CD4-positive, alpha-beta memory T cell (primary cell): ENCODE data around the gene TCEANC. TPM values are rescaled to one million over a fixed set of nuclear protein-coding genes. Genes with fewer than 3 reads are reported as not detected.
A peak's percentile ranks its signal among the peaks of the same experiment; 100 is the strongest.
"Not testable (repeated sequence)": the region's sequence is repeated elsewhere in the genome, so short reads cannot be mapped to it uniquely, and the experiment has no call there.

Source experiments
- CTCF ChIA-PET: fragments of 350-600 bp; sonication (Branson Sonifier 250); formaldehyde crosslinking; loops from one replicate; lab custom pipeline; 2021; ENCODE audit warnings: inconsistent platforms; ENCODE audit not compliant: partially characterized antibody; lab: Charles Lee
- POLR2A ChIA-PET: fragments of 350-600 bp; sonication (Branson Sonifier 250); formaldehyde crosslinking; loops from one replicate; lab custom pipeline; 2021; ENCODE audit not compliant: partially characterized antibody; lab: Charles Lee
- DNase-seq, 5 donors: peaks; one replicate each; pipeline versions ENCODE4 v3.0.0 to v3.0.0-alpha.2; 2020 to 2022; ENCODE audit warnings: mixed read lengths in 1 of 5
- H3K27ac ChIP-seq: one replicate; pipeline ENCODE4 v1.7.0; 2013; ENCODE audit warnings: low read depth, low read length
- H3K27me3 ChIP-seq: 2 replicates; pipeline ENCODE4 v1.7.0; 2013; ENCODE audit warnings: mild to moderate bottlenecking, low read length, moderate library complexity; ENCODE audit not compliant: insufficient read depth
- H3K36me3 ChIP-seq: 2 replicates; pipeline ENCODE4 v1.7.0; 2013; ENCODE audit warnings: mild to moderate bottlenecking, low read length, moderate library complexity; ENCODE audit not compliant: insufficient read depth
- H3K4me1 ChIP-seq: 2 replicates; pipeline ENCODE4 v1.7.0; 2013; ENCODE audit warnings: mild to moderate bottlenecking, low read length, moderate library complexity; ENCODE audit not compliant: insufficient read depth
- H3K4me3 ChIP-seq, 2 donors: one replicate each; pipeline ENCODE4 v1.7.0; 2013; ENCODE audit warnings: low read length in 2 of 2, mild to moderate bottlenecking in 1 of 2
- H3K9me3 ChIP-seq, 2 donors: one replicate each; pipeline ENCODE4 v1.7.0; 2013; ENCODE audit warnings: low read length in 2 of 2, control low read depth in 1 of 2; ENCODE audit not compliant: control insufficient read depth in 1 of 2
- H3K27ac Mint-ChIP-seq, 7 donors: one replicate each; pipeline ENCODE4 v1.8.0; 2020 to 2021; ENCODE audit warnings: mixed read lengths in 7 of 7, mild to moderate bottlenecking in 6 of 7, inconsistent platforms in 3 of 7, moderate library complexity in 3 of 7
- H3K27me3 Mint-ChIP-seq, 2 donors: one replicate each; pipeline ENCODE4 v1.8.0; 2020 to 2021; ENCODE audit warnings: mixed read lengths in 2 of 2
- H3K36me3 Mint-ChIP-seq, 2 donors: one replicate each; pipeline ENCODE4 v1.8.0; 2020 to 2021; ENCODE audit warnings: mixed read lengths in 2 of 2, inconsistent platforms in 1 of 2, mild to moderate bottlenecking in 1 of 2
- H3K4me1 Mint-ChIP-seq, 4 donors: one replicate each; pipeline ENCODE4 v1.8.0; 2020 to 2021; ENCODE audit warnings: mixed read lengths in 4 of 4, mild to moderate bottlenecking in 1 of 4
- H3K4me3 Mint-ChIP-seq, 8 donors: one replicate each; pipeline ENCODE4 v1.8.0; 2020 to 2021; ENCODE audit warnings: mixed read lengths in 8 of 8, mild to moderate bottlenecking in 7 of 8, moderate library complexity in 6 of 8, inconsistent platforms in 3 of 8
- H3K9me3 Mint-ChIP-seq, 8 donors: one replicate each; pipeline ENCODE4 v1.8.0; 2020 to 2021; ENCODE audit warnings: mixed read lengths in 8 of 8, mild to moderate bottlenecking in 5 of 8, inconsistent platforms in 3 of 8, moderate library complexity in 1 of 8
- intact Hi-C: fragments of 100-400 bp; cut with micrococcal nuclease; formaldehyde crosslinking; loops from one replicate; pipeline ENCODE4 v1.15.1; 2023
- polyA plus RNA-seq, 2 donors: library from polyadenylated mRNA; unstranded; fragments of 300-500 nt; fragmentation: Illumina TruSeq; gene quantifications; one replicate each; pipeline ENCODE4 v1.2.3, GENCODE V29; 2021
- total RNA-seq, 2 experiments: library from RNA; stranded (reverse); gene quantifications; one replicate each; pipeline ENCODE4 v1.2.3, GENCODE V29; 2021

Gene TCEANC
- total and polyA plus RNA-seq, 4 experiments from 2014 or later: 9.6 to 16.3 (median 12.4) TPM

- intact Hi-C loops: no loop called here
- peaks cover 2 to 15% of the 10 kb centered on the region in 2 donors for H3K36me3 Mint-ChIP-seq
- H3K27me3 Mint-ChIP-seq: no peaks in the 10 kb centered on the region
Observed at GRCh38 chrX:13676885-13677284, 23.9 kb downstream of the TCEANC start.

DNA sequence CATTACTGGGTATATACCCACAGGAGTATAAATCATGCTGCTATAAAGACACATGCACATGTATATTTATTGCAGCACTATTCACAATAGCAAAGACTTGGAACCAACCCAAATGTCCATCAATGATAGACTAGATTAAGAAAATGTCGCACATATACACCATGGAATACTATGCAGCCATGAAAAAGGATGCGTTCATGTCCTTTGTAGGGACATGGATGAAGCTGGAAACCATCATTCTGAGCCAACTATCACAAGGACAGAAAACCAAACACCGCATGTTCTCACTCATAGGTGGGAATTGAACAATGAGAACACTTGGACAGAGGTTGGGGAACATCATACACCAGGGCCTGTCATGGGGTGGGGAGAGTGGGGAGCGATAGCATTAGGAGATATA, 26.8 kb downstream of the TCEANC start:
- H3K4me3 Mint-ChIP-seq, H3K27ac ChIP-seq, H3K27ac Mint-ChIP-seq, H3K4me3 ChIP-seq, H3K27me3 Mint-ChIP-seq, H3K4me1 Mint-ChIP-seq, intact Hi-C loops, H3K36me3 ChIP-seq, H3K27me3 ChIP-seq, H3K9me3 Mint-ChIP-seq, DNase-seq, CTCF ChIA-PET, H3K4me1 ChIP-seq, H3K36me3 Mint-ChIP-seq, H3K9me3 ChIP-seq: not testable (repeated sequence)
- POLR2A ChIA-PET: interaction anchor here (1.2 kb wide), 1 partner anchor 9 kb away, joined by 3 read pairs; the partner anchor contains the start of gene RAB9A

More at GRCh38 chrX:13676885-13677284, 23.9 kb downstream of the TCEANC start:
- POLR2A ChIA-PET: no interaction called here
- Mint-ChIP-seq H3K4me3 (no peak overlapping the region), H3K4me1 (no peaks in the 10 kb centered on the region), H3K27ac (no peak overlapping the region), H3K9me3 (peaks cover 0 to 5% (median 0%) of the 10 kb centered on the region in 8 donors)
- no peak overlapping the region for H3K27ac ChIP-seq
- no peak for DNase-seq
- no peaks in the 10 kb centered on the region for H3K36me3 ChIP-seq
- no peaks in the 10 kb centered on the region for H3K4me1 ChIP-seq
- CTCF ChIA-PET: no interaction called here
- H3K9me3 ChIP-seq: no peaks in the 10 kb centered on the region
- no peak overlapping the region for H3K4me3 ChIP-seq
- H3K27me3 ChIP-seq: no peaks in the 10 kb centered on the region

DNA sequence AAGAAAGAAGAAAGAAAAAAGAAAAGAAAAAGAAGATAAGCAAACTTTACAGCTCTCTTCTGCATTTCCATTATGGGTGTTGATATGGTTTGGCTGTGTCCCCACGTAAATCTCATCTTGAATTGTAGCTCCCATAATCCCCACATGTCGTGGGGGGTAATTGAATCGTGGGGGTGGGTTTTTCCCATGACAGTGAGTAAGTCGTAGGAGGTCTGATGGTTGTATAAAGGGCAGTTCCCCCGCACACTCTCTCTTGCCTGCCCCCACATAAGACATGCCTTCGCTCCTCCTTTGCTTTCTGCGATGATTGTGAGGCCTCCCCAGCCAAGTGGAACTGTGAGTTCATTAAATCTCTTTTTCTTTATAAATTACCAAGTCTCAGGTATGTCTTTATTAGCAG, 28.7 kb downstream of the TCEANC start:
- Mint-ChIP-seq H3K9me3 (peaks cover 0 to 7% (median 0%) of the 10 kb centered on the region in 8 donors), H3K36me3 (peaks cover 2 to 5% of the 10 kb centered on the region in 2 donors), H3K27me3 (no peaks in the 10 kb centered on the region), H3K27ac (no peak overlapping the region), H3K4me3 (no peak overlapping the region), H3K4me1 (peaks cover 0 to 12% (median 8%) of the 10 kb centered on the region in 4 donors)
- intact Hi-C loops: no loop called here
- no peak overlapping the region for H3K27ac ChIP-seq
- ChIA-PET CTCF (no interaction called here), POLR2A (no interaction called here)
- H3K4me1 ChIP-seq: no peaks in the 10 kb centered on the region
- H3K4me3 ChIP-seq: no peak overlapping the region
- H3K9me3 ChIP-seq: no peaks in the 10 kb centered on the region
- no peaks in the 10 kb centered on the region for H3K36me3 ChIP-seq
- DNase-seq: no peak
- H3K27me3 ChIP-seq: no peaks in the 10 kb centered on the region

DNA sequence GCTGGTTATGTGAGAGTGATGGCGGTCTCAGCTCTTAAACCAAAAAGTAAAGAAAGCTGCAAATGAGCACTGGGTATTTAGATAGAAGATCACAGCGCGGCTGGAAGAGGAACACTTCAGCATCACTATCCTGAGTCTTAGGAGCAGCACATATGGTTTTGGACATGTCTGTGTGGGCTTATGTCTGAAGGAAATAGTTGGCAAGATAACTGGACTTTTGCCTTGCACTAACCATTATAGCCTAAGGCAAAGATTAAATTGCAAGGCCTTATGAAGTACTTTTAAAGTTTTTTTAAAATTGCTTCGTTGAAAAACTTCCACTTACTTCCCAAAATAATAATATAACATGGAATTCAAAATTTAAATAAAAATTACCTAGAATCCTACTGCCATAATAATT, 31.4 kb downstream of the TCEANC start:
- Mint-ChIP-seq H3K36me3 (peaks cover 5 to 6% of the 10 kb centered on the region in 2 donors), H3K27me3 (no peaks in the 10 kb centered on the region), H3K27ac (peak overlapping the region in 1 of 7 donors; percentile 1), H3K4me1 (peaks cover 5 to 32% (median 19%) of the 10 kb centered on the region in 4 donors), H3K4me3 (no peak overlapping the region), H3K9me3 (peaks cover 0 to 5% (median 0%) of the 10 kb centered on the region in 8 donors)
- ChIA-PET POLR2A (no interaction called here), CTCF (no interaction called here)
- Histone ChIP-seq H3K9me3 (no peaks in the 10 kb centered on the region), H3K27me3 (no peaks in the 10 kb centered on the region), H3K36me3 (no peaks in the 10 kb centered on the region), H3K4me3 (no peak overlapping the region), H3K27ac (no peak overlapping the region), H3K4me1 (peaks cover 11% of the 10 kb centered on the region)
- intact Hi-C loops: no loop called here
- no peak for DNase-seq

DNA sequence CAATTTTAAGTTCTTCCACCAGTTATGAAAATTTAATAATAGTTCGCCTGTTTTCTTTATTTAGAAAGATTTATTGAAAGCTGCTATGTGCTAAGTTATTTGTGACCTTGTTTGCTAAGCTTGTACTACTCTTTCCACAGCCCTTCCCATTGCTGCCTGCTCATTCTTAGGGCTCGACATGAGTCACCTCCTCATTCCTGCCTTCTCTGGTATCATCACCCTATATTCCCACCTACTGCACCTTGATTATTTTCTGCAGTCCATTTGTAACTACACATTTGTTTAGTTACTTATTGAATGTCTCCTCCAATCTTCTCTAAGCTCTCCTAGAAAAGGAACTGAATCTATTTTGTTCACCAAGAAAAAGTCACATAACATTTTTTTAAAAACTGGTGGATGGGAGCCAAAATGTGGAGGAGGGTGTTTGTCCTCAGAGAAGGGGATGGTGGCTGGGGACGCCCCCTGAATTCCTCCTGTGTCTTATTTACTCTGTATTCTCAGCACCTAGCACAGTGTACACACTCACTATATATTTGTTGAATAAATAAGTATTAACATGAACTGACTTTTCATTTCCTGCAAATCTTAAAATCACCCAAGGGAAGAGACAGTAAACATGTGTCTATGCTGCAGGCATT, 32.3 kb downstream of the TCEANC start:
- intact Hi-C loops: no loop called here
- H3K4me1 Mint-ChIP-seq: peaks cover 6 to 41% (median 24%) of the 10 kb centered on the region in 4 donors
- peak overlapping the region in 3 of 8 donors; percentile 0 to 7 (median 1) for H3K4me3 Mint-ChIP-seq
- no peak for DNase-seq
- peaks cover 0 to 3% (median 0%) of the 10 kb centered on the region in 8 donors for H3K9me3 Mint-ChIP-seq
- peak overlapping the region in 5 of 7 donors; percentile 1 to 74 (median 14) for H3K27ac Mint-ChIP-seq
- no peaks in the 10 kb centered on the region for H3K36me3 ChIP-seq
- H3K4me1 ChIP-seq: peaks cover 13% of the 10 kb centered on the region
- H3K36me3 Mint-ChIP-seq: peaks cover 5 to 11% of the 10 kb centered on the region in 2 donors
- no peaks in the 10 kb centered on the region for H3K9me3 ChIP-seq
- no peak overlapping the region for H3K27ac ChIP-seq
- POLR2A ChIA-PET: interaction anchor here (1.5 kb wide), 1 partner anchor 32 kb away, joined by 4 read pairs; the partner anchor contains the start of gene TCEANC
- H3K27me3 ChIP-seq: no peaks in the 10 kb centered on the region
- H3K27me3 Mint-ChIP-seq: no peaks in the 10 kb centered on the region
- CTCF ChIA-PET: no interaction called here
- H3K4me3 ChIP-seq: no peak overlapping the region

DNA sequence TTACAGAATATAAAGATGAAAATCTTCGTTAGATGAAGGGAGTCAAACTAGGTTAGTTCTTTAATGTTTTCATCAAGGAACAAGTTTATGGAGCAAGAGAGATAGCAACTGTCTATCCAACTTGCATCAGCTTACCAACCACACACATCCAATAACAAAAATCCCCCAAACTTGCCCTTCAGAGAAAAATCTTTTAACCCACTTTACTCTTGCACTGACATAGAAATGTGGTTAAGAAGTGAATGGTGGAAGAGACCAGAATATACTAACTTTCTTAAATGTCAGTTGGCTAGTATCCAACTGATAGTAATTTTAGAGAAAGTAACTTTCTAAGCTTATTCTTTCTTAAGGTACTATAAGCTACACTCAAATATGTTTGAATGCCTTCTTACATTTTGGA, 34.3 kb downstream of the TCEANC start:
- DNase-seq: no peak
- no peaks in the 10 kb centered on the region for H3K9me3 ChIP-seq
- H3K4me3 Mint-ChIP-seq: peak overlapping the region in 4 of 8 donors; percentile 2 to 96 (median 78)
- H3K4me1 ChIP-seq: peaks cover 30% of the 10 kb centered on the region
- no peak overlapping the region for H3K27ac ChIP-seq
- H3K4me1 Mint-ChIP-seq: peaks cover 16 to 58% (median 37%) of the 10 kb centered on the region in 4 donors
- intact Hi-C loops: no loop called here
- peaks cover 0 to 10% of the 10 kb centered on the region in 2 donors for H3K36me3 Mint-ChIP-seq
- peak overlapping the region in 6 of 7 donors; percentile 0 to 97 (median 70) for H3K27ac Mint-ChIP-seq
- H3K36me3 ChIP-seq: no peaks in the 10 kb centered on the region
- H3K9me3 Mint-ChIP-seq: peaks cover 0 to 3% (median 0%) of the 10 kb centered on the region in 8 donors
- no peak overlapping the region for H3K4me3 ChIP-seq
- ChIA-PET POLR2A (interaction anchor here (0.8 to 2.9 kb wide), 8 partner anchors 11 to 50 kb away, joined by 3 to 42 read pairs (median 12); partner anchors contain the start of genes OFD1, TCEANC and TRAPPC2), CTCF (interaction anchor here (1.0 to 1.6 kb wide), 4 partner anchors 10 to 62 kb away, joined by 3 to 5 read pairs (median 4); partner anchors contain the start of genes OFD1 and TRAPPC2)
- no peaks in the 10 kb centered on the region for H3K27me3 ChIP-seq
- no peaks in the 10 kb centered on the region for H3K27me3 Mint-ChIP-seq

- no peaks in the 10 kb centered on the region for H3K36me3 ChIP-seq
- Mint-ChIP-seq H3K4me1 (peaks cover 28 to 70% (median 48%) of the 10 kb centered on the region in 4 donors), H3K9me3 (no peaks in the 10 kb centered on the region), H3K27ac (peak overlapping the region; percentile 94 to 97 (median 96)), H3K4me3 (peak overlapping the region; percentile 89 to 96 (median 93)), H3K27me3 (no peaks in the 10 kb centered on the region), H3K36me3 (peaks cover 0 to 11% of the 10 kb centered on the region in 2 donors)
- ChIA-PET CTCF (interaction anchor here (0.8 to 1.8 kb wide), 5 partner anchors 19 to 341 kb away, joined by 3 to 6 read pairs (median 5); partner anchors contain the start of genes GEMIN8, OFD1 and TRAPPC2), POLR2A (interaction anchor here (0.9 to 2.9 kb wide), 14 partner anchors 8 to 341 kb away, joined by 3 to 42 read pairs (median 8); partner anchors contain the start of genes GEMIN8, OFD1, TCEANC and TRAPPC2)
- no peaks in the 10 kb centered on the region for H3K27me3 ChIP-seq
- no peak for DNase-seq
- H3K9me3 ChIP-seq: no peaks in the 10 kb centered on the region
- intact Hi-C loops: loop anchor here (2.0 kb wide), 1 partner anchor 36 kb away; the partner anchor contains the start of gene TCEANC
- peak overlapping the region; percentile 87 for H3K27ac ChIP-seq
- peaks cover 41% of the 10 kb centered on the region for H3K4me1 ChIP-seq
- peak overlapping the region; percentile 20 to 52 for H3K4me3 ChIP-seq
Observed at GRCh38 chrX:13688384-13688957, 35.5 kb downstream of the TCEANC start.
